Measurements from ENCODE around the gene SMARCA2. TPM values are rescaled to one million over a fixed set of nuclear protein-coding genes. Genes with fewer than 3 reads are reported as not detected.

SMARCA2 gene
- total and polyA plus RNA-seq, 4 donors = 18.8 to 67.0 (median 41.1) TPM

- Histone ChIP-seq H3K9ac (ENCODE audit: low read depth in 1 of 2, low read length in 2 of 2) (no peak overlapping the region), H3K27ac (ENCODE audit: low read depth in 1 of 2, low read length in 2 of 2) (peak overlapping the region in 1 of 2 donors; percentile 3), H3K9me3 (ENCODE audit: control insufficient read depth in 4 of 4, low read length in 3 of 4) (no peaks in the 10 kb centered on the region), H3K4me1 (ENCODE audit: control insufficient read depth in 4 of 4, insufficient read depth in 4 of 4, low read length in 3 of 4) (peaks cover 0 to 16% (median 5%) of the 10 kb centered on the region in 4 donors), H3K27me3 (ENCODE audit: control insufficient read depth in 4 of 4, insufficient read depth in 4 of 4, low read length in 3 of 4) (no peaks in the 10 kb centered on the region), H3K36me3 (ENCODE audit: control insufficient read depth in 4 of 4, insufficient read depth in 3 of 4, low read depth in 1 of 4, low read length in 3 of 4) (peaks cover 1 to 40% (median 20%) of the 10 kb centered on the region in 4 donors), H3K4me3 (ENCODE audit: low read depth in 1 of 3, low read length in 3 of 3) (no peak overlapping the region)
- DNase-seq (ENCODE audit: low spot score) = no peak
- TF ChIP-seq TAF1 (conservative IDR thresholded peaks at IDR 0.05) = no peak
- TF ChIP-seq JUND (IDR thresholded peaks at IDR 0.05) = no peak
- no peak for TF ChIP-seq MAX (IDR thresholded peaks at IDR 0.05)
- TF ChIP-seq ZBTB33 (IDR thresholded peaks at IDR 0.05) = no peak
- TF ChIP-seq NR2F2 (IDR thresholded peaks at IDR 0.05) = no peak
- no peak for TF ChIP-seq FOXA1 (IDR thresholded peaks at IDR 0.05)
- 69% methylated on average over 4 of the region's 4 CpGs for WGBS
Observed at GRCh38 chr9:2126331-2126803, 111.2 kb downstream of the SMARCA2 start.

- Histone ChIP-seq H3K4me1 (ENCODE audit: control insufficient read depth in 4 of 4, insufficient read depth in 4 of 4, low read length in 3 of 4) (peaks cover 0 to 16% (median 5%) of the 10 kb centered on the region in 4 donors), H3K9ac (ENCODE audit: low read depth in 1 of 2, low read length in 2 of 2) (no peak overlapping the region), H3K9me3 (ENCODE audit: control insufficient read depth in 4 of 4, low read length in 3 of 4) (no peaks in the 10 kb centered on the region), H3K36me3 (ENCODE audit: control insufficient read depth in 4 of 4, insufficient read depth in 3 of 4, low read depth in 1 of 4, low read length in 3 of 4) (peaks cover 1 to 35% (median 16%) of the 10 kb centered on the region in 4 donors), H3K27me3 (ENCODE audit: control insufficient read depth in 4 of 4, insufficient read depth in 4 of 4, low read length in 3 of 4) (no peaks in the 10 kb centered on the region), H3K4me3 (ENCODE audit: low read depth in 1 of 3, low read length in 3 of 3) (no peak overlapping the region), H3K27ac (ENCODE audit: low read depth in 1 of 2, low read length in 2 of 2) (no peak overlapping the region)
- 93% methylated on average over 1 of the region's 1 CpG for WGBS
- no peak for TF ChIP-seq RXRA (IDR thresholded peaks at IDR 0.05)
- no peak for TF ChIP-seq JUND (IDR thresholded peaks at IDR 0.05)
- TF ChIP-seq TAF1 (conservative IDR thresholded peaks at IDR 0.05) = no peak
- no peak for TF ChIP-seq HNF4G (IDR thresholded peaks at IDR 0.05)
- TF ChIP-seq GABPA (IDR thresholded peaks at IDR 0.05 in 1 of 2, conservative IDR thresholded peaks at IDR 0.05 in 1 of 2) = no peak
- no peak for TF ChIP-seq ZBTB33 (IDR thresholded peaks at IDR 0.05)
- TF ChIP-seq CTCF (IDR thresholded peaks at IDR 0.05; ENCODE audit: low read depth, low read length, missing input control) = no peak
- TF ChIP-seq MAX (IDR thresholded peaks at IDR 0.05) = no peak
- no peak for TF ChIP-seq FOXA1 (IDR thresholded peaks at IDR 0.05)
- no peak for TF ChIP-seq SP1 (IDR thresholded peaks at IDR 0.05)
- no peak for TF ChIP-seq ATF3 (IDR thresholded peaks at IDR 0.05)
- no peak for TF ChIP-seq NR2F2 (IDR thresholded peaks at IDR 0.05)
- TF ChIP-seq REST (IDR thresholded peaks at IDR 0.05) = no peak
- no peak for TF ChIP-seq HNF4A (conservative IDR thresholded peaks at IDR 0.05)
- no peak for TF ChIP-seq RAD21 (IDR thresholded peaks at IDR 0.05)
- TF ChIP-seq FOXA2 (IDR thresholded peaks at IDR 0.05) = no peak
- no peak for DNase-seq (ENCODE audit: low spot score)
Observed at GRCh38 chr9:2127486-2127885, 112.3 kb downstream of the SMARCA2 start.

Data from liver (tissue), 9 donors.